GM11168 (cell line): ENCODE results near the gene ANK3.

Experiments used
- in situ Hi-C: fragments of 300-500 bp; cut with MboI; formaldehyde crosslinking; loops from one replicate; pipeline ENCODE4 v1.12.0; 2022; ENCODE audit warnings: low sequenced_read_pairs; ENCODE audit not compliant: unreplicated experiment

The ANK3 gene

GRCh38 chr10:60073781-60074656, 315.7 kb downstream of the ANK3 start:
- in situ Hi-C loops: no loop called here

GRCh38 chr10:60073397-60073780, 316.3 kb downstream of the ANK3 start:
- in situ Hi-C loops: no loop called here

DNA sequence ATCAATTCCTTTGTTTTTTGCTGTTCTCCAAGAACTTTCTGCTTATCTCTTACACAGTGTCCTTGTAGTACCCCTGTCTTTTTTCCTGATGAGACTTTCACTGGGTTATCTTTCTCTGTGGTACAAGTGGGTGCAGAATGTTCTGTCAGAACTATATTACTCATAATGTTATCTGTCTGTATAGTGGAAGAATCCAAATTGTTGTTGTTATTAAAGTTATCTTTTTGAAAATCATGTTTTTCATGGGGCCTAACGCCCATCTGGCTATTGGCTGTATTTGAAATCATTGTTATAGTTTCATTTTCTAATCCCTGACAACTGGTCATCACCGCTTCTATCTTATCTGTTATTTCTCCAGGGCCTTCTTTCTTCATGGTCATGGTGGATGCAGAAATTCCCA, 320.4 kb downstream of the ANK3 start:
- in situ Hi-C loops: no loop called here

GRCh38 chr10:60050366-60050765, 339.3 kb downstream of the ANK3 start:
- in situ Hi-C loops: no loop called here

GRCh38 chr10:60048091-60048501, 341.6 kb downstream of the ANK3 start:
- in situ Hi-C loops: loop anchor here (25.0 kb wide), 2 partner anchors 186 to 411 kb away; no protein-coding TSS in a partner anchor

- in situ Hi-C loops: loop anchor here (25.0 kb wide), 2 partner anchors 183 to 408 kb away; no protein-coding TSS in a partner anchor
These were observed 344.1 kb downstream of the ANK3 start for GRCh38 chr10:60045571-60045970.

DNA sequence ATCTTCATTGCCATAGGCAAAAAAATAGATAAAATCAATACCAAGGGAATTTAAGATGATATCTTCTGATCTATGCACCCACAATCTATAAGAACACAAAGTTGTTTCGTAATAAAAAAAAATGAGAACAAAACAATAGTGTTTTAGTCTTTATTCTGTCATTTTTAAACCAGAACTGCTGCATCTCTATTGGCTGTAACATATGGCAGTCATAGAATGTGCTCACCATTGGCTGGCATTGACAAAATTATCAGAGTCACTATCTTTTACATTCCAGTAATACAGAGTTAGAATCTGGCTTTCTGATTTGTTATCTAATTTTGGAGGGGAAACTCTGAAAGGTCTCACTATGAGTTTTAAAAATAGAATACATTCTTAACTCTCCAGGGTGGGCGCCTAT, 344.7 kb downstream of the ANK3 start:
- in situ Hi-C loops: loop anchor here (25.0 kb wide), 2 partner anchors 183 to 408 kb away; no protein-coding TSS in a partner anchor

GRCh38 chr10:60044242-60044641, 345.4 kb downstream of the ANK3 start:
- in situ Hi-C loops: loop anchor here (25.0 kb wide), 2 partner anchors 182 to 407 kb away; no protein-coding TSS in a partner anchor

DNA sequence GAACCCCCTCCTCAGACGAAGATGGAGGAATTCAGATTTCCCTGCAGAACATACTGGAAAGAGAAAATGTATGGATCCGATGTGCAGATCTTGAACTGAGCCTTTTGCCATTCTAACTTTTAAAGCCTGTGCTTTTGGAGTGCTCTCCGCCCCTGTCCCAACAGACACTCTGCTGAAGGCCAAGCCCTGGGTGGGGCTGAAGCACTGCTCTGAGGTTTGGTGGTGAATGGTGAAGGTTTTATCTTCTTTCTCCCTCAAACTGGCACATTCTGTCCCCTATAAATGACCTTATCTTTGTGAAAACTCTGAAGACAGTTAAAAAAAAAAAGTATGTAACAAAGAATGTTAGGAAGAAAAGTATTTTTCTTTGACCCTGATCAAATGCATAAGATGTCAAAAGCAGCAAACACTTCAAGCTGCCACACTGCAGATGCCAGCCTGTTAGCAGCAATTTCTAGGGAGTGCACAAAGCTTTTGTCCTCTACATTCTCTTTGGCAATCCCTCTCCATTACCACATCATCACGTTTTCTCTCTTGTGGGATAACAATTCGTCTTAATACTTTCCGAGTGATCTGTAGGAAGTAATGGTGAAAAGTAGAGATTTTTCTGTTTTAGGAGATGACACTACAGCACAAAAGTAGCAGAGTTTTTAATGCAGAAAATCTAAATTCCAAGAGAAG, 346.0 kb downstream of the ANK3 start:
- in situ Hi-C loops: loop anchor here (25.0 kb wide), 2 partner anchors 181 to 406 kb away; no protein-coding TSS in a partner anchor

DNA sequence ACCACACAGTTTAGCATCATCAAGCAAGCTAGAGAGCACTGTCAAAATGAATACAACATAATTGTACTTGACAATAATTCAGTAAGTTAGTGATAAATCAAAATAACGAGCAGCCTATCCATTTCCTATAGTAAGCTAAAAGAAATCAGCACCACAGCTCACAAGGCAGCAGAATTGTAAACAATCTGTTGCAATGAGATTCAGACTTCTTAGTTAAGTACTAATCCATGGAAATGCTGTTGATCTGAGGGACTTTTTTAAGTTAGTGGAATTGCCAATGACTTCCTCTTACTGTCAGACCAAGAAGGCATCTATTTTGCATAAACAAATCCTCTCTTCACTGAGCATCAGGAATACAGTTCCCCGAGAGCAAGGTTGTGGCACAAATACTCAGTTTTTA, 346.8 kb downstream of the ANK3 start:
- in situ Hi-C loops: loop anchor here (25.0 kb wide), 2 partner anchors 181 to 406 kb away; no protein-coding TSS in a partner anchor

- in situ Hi-C loops: loop anchor here (25.0 kb wide), 2 partner anchors 180 to 405 kb away; no protein-coding TSS in a partner anchor
These were observed 347.4 kb downstream of the ANK3 start for GRCh38 chr10:60042262-60042661.

DNA sequence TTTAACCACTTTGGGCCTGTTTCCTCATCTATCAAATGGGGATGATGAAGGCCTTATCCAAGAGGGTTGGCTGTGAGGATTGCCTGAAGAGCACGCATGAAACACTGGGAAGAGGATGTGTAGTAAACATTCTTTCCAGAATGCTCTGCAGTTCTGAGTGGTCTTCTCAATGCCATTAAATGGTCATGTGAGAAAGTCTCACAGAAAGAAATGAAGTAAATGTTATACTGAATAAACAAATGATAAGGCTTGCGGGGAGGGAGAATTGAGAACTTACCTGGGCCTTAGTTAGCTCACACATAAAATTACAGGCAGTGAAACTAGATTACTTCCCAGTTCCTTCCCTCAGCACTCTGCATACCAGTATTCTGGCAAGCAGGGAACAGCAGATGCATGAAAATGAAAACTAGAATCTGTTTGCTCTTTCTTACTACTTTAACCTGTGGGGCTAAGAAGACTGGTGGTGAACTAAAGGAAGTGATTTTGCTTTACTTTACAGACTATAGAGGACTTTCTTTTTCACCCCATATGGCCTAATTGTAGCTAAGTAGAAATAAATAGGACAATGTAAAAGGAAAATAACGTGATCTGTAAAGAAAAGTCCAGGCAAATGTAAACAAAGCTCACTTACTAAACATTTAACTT, 348.1 kb downstream of the ANK3 start:
- in situ Hi-C loops: loop anchor here (25.0 kb wide), 2 partner anchors 179 to 404 kb away; no protein-coding TSS in a partner anchor

DNA sequence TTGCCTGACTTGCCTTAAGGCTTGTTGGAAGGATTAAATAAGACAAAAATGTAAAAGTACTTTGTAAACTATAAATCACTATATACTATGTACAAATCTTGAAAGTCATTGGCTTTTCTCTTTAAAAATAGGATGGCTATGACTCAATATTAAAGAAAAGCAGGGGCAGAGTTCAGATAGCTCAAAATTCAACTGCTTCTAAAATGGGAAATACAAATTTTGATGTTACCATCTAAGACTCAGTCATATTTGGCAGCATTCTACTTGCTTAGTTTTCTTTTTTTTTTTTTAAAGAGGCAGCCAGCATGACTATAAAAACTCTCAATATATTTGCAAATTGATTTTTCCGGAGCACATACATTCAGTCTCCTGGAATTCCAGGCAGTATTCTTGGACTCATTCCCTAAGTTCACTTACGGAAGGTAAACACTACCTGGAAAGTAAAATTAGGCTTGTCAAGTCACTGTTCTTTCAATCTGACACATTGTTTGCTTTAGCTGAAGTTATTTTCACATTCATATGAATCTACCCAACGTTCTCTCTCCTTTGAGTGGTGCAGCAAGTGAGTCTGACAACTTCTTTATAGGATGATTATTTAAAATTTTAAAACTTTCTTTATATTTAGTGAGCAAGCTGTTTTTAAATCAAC, 349.5 kb downstream of the ANK3 start:
- in situ Hi-C loops: loop anchor here (25.0 kb wide), 2 partner anchors 178 to 403 kb away; no protein-coding TSS in a partner anchor

DNA sequence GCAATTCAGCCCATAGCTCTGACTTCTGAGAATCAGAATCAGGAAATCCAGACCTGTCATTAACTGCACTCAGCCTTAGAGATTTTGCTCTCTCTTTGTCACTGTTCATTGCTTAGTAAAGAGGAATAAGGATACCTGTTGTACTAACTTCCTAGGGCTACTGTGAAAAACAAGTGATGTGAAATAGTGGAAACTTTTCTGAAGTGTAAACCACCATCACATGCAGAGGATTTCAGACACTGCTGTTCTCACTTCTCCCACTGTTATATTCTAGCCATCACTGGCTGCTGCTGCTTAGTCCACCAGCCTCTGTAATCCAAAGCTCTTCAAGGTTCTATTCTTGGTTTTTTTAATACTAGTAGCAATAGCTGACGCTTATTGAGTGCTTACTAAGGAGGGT, 353.7 kb downstream of the ANK3 start:
- in situ Hi-C loops: loop anchor here (25.0 kb wide), 2 partner anchors 174 to 399 kb away; no protein-coding TSS in a partner anchor

- in situ Hi-C loops: loop anchor here (25.0 kb wide), 2 partner anchors 173 to 398 kb away; no protein-coding TSS in a partner anchor
These were observed 354.3 kb downstream of the ANK3 start for GRCh38 chr10:60035375-60035774.

DNA sequence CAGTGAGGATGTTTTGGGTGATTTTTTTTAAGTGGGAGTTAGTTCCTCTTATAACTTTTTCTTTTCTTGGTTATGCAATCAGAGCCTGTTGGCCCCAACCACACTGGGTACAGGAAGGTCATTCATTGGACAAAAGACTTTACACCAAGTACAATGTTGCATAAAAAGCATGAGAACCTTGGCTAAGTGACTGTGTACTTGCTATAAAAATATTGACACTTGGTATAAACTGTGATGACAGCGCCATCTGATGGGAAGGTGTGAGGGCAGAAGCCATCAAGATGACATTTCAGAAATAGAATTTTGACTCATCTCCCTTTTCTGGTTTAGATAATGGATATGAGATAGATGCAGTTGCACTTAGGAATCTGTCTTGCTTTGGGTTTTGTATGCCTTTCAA, 357.0 kb downstream of the ANK3 start:
- in situ Hi-C loops: loop anchor here (25.0 kb wide), 2 partner anchors 170 to 395 kb away; no protein-coding TSS in a partner anchor

DNA sequence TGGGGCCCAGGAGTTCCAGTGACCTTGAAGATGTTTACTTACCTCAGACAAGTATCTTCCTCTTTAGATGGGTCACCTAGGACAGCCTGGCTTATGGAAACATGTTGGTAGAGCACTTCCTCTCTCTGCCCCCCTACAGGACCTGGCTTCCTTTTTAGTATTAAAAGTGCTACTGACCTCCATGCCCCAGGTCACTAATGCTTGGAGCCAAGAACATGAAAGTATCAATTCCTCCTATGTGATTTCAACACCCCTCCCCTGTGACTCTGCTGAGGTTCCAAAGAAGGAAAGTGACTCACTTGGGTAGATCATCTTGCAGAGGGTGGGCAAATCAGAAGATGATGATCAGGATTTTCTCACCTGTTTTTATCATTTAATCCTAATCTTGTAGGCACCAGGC, 358.0 kb downstream of the ANK3 start:
- in situ Hi-C loops: loop anchor here (25.0 kb wide), 2 partner anchors 169 to 394 kb away; no protein-coding TSS in a partner anchor

DNA sequence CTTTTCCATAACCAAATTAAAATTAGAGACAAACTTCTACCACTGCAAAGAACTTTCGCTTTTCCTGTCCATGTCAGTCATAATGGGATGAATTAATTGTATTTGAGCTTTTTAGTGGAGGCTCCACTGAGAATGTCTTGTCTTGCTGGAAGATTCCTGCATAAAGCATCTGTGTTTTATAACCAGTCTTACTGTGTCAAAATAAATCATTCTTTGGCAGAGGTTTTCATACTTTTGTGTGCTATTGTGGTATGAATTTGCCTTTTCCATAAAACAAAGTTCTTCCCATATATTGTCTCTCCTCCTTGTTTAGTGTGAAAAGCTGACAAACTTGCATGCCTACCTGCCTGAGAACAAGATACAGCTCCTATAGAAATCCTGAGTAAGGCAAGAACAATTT, 358.5 kb downstream of the ANK3 start:
- in situ Hi-C loops: loop anchor here (25.0 kb wide), 2 partner anchors 169 to 394 kb away; no protein-coding TSS in a partner anchor

DNA sequence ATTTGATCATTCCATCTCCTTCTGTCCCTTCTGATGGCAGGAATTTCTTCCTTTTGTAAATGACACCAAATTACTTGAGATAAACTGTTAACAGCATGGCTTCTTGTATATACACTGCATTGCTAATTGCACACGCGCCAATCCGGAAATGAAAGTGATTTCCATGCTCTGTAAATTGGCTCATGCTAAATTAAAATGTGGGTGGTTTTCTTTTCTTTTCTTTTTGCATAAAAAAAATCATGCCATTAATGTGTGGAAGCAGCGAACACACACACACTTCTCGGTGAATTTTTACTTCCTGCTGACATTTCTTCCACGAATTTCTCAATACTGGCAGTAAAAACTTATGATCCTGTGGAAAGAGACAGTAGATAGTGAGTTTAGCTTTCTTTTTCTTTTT, 360.2 kb downstream of the ANK3 start:
- in situ Hi-C loops: loop anchor here (25.0 kb wide), 2 partner anchors 167 to 392 kb away; no protein-coding TSS in a partner anchor
